DMS53 treated with DMSO at 0.1 percent for 48 hours (cell line): ENCODE measurements around the gene RAPGEF2.

Source experiments
- DNase-seq: peaks from one replicate; lab custom pipeline; 2025; ENCODE audit not compliant: unreplicated experiment; lab: John Stamatoyannopoulos, UW

RAPGEF2 gene

DNA sequence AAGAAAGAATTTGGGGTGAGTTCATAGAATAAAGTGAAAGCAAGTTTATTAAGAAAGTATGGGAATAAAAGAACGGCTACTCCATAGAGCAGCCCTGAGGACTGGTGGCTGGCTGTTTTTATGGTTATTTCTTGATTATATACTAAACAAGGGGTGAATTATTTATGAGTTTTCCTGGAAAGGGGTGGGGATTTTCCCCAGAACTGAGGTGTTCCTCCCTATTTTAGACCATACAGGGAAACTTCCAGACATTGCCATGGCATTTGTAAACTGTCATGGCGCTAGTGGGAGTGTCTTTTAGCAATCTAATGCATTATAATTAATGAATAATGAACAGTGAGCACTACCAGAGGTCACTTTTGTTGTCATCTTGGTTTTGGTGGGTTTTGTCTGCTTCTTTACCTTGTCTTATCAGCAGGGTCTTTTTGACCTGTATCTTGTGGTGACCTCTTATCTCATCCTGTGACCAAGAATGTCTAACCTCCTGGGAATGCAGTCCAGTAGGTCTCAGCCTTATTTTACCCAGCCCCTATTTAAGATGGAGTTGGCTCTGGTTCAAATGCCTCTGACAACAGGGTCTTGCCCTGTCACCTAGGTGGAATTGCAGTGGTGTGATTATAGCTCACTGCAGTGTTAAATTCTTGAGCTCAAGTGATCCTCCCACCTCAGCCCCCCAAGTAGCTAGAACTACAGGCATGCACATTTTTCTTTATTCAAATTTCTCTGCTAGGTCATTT lies 27.1 kb downstream of the RAPGEF2 start:
- DNase-seq = no peak

DNA sequence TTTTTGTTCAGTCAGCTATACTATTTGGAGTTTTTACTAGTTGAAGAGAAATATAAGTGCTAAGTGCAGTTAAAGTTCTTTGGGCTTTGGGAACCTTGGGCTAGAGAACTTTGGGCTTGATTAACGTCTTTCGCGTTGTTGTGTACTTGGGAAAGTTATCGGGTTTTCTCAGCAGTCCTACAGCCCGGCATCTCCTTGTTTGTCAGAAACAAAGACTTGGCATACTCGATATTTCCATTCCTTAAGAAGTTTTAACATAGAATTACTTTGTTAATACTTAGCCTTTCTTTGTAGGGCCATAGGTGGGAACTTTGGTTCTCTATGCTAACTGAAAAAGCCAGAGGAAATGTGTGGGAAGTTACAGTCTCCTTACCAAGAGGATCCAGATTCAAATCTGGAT lies 28.7 kb downstream of the RAPGEF2 start:
- DNase-seq = no peak

DNA sequence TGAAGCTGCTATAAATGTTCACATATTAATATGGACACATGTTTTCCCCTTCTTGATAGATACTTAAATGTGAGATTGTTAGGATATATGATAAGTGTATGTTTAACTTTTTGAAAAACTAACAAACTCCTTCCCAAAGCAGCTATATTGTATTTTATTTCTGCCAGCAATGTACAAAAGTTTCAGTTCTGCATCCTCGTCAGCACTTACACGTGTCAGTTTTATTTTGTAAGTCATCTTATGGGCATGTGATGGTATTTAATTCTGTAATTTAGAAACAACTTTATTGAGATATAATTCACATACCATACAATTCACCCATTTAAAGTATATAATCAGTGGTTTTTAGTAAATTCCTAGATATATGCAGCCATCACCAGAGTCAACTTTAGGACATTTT lies 31.6 kb downstream of the RAPGEF2 start:
- DNase-seq = no peak

DNA sequence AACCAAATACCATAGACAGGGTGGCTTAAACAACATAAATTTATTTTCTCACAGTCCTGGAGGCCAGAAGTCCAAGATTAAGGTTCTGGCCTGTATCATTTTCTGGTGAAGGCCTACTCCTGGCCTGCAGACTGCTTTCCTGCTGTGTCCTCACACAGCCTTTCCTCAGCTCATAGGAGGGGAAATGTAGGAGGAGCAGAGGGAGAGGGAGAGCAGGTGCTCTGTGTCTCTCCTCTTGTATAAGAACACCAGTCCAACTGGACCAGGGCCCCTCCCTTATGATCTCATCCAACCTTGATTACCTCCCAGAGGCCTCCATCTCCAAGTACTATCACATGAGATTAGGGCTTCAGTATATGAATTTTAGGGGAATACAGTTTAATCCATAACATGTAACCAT lies 34.3 kb downstream of the RAPGEF2 start:
- peak; percentile 73 for DNase-seq

DNA sequence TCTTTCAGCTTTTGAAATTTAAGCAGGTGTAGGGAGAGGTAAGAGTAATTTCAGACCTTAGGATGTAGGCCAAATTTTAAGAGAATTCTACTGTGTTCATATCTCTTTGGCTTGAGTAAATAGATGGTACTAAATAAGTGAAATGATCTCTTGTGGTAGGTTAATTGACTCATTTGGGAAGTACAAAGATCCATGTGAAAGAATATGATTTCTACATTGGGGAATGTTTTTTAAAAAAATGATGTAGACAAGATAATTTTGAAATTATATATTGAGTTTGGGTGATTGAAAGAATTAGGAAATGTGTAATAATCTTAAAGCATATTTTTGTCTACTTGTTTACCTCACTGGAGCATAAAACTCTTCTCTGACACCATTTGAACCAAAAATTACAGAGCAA lies 35.6 kb downstream of the RAPGEF2 start:
- DNase-seq = no peak

DNA sequence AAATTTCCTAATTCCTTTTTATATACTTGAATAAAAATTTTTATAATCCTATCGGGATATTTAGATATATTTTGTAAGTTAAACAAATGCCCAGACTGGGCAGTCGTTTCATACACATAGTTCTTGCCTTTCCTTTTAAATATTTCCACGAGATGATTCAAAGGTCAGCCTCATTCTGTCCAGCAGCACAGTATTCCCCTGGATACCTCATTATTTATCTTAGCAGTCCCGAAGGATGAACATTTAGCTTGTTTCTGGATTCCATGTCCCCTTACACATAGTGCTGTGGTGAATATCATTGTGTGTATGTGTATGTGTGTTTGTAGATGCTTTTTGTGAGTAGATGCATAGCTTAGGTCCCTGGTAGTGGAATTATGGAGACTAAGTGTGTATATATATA lies 38.3 kb downstream of the RAPGEF2 start:
- DNase-seq = no peak

DNA sequence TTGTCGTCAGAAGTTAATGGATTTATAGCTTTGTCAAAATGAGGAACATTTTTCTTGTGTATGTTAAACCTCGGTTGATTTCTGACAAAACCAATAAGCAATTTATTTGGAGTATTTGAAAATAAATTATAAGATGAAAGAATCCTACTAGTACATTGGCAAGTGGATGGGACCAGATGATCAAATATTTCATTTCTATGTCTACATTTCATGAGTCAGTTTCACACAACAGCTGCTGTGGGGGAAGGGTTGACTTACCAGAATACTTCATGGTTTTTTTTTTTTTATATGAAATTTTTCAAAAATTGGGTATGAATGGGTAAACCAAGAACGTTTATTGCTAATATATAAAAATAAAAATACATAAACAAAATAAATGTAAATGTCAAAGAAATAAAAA lies 39.4 kb downstream of the RAPGEF2 start:
- DNase-seq = peak; percentile 16

DNA sequence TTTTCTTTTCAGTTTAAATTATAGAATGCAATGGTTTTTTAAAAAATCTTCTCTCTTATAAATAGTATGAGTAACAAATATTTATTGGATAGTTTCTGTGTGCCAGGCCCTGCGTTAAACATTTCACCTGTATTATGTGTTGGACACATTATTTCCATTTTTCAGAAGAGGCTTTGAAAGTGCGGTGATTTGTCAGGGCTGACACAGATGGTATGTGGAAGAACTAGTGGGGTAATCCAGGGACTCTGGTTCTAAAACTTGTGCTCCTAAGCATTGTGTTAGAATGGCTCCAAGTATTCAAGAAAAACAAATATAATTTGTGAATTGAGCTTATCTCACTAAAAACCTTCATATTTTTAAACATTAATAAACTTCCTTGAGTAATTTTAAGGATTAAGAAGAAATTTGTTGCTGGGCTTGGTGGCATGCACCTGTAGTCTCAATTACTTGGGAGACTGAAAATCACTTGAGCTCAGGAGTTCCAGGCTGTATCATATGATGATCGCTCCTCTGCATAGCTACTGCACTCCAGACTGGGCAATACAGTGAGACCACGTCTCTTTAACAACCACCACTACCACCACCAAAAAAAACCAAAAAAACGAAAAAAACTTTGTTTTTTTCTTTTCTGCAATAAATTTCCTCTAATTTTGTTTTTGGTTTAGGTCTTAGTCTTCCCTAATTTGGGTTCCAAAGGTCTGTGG lies 40.0 kb downstream of the RAPGEF2 start:
- no peak for DNase-seq

DNA sequence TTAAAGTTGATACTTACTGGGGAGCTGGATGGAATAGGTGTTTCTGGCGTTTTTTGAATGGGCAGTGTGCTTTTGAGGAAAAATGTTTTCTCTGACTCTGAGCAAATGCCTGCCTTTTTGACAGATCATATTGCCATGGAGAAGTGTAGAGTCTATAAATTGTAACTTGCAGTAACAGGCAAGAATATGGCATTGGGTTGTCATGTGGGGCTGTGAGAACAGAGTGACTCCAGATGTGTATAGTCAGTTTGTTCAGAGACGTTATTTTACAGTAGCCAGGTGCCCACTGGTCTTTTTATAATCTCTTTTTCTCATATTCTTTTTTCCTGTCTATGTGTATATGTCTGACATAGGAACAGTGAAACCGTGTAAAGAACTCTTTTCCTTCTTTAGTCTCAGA lies 40.8 kb downstream of the RAPGEF2 start:
- DNase-seq = no peak

DNA sequence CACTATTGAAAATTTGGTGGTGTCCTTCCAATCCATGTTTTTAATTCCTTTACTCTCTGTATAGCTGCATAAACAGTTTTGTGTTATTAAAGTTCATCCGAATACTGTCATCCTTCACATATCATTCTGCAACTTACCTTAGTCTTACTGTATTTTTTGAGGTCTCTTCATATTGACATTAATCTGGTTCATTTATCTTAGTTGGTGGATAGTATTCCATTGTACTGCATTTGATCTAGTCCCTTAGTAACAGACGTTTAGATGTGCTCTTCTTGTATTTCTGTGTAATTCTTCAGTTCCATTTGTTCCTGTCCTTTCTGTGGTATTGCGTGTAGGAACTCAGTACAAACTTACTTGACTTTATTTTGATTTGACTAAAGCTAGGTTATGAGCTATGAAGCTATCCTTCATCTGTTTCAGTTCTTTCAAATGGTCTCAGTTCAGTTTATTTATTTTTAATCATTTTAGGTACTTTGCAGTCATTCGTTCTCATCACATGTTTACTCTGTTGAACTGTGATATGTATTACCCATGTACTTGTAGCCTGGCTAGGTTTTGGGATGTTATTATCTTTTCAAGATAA lies 41.3 kb downstream of the RAPGEF2 start:
- DNase-seq = no peak

DNA sequence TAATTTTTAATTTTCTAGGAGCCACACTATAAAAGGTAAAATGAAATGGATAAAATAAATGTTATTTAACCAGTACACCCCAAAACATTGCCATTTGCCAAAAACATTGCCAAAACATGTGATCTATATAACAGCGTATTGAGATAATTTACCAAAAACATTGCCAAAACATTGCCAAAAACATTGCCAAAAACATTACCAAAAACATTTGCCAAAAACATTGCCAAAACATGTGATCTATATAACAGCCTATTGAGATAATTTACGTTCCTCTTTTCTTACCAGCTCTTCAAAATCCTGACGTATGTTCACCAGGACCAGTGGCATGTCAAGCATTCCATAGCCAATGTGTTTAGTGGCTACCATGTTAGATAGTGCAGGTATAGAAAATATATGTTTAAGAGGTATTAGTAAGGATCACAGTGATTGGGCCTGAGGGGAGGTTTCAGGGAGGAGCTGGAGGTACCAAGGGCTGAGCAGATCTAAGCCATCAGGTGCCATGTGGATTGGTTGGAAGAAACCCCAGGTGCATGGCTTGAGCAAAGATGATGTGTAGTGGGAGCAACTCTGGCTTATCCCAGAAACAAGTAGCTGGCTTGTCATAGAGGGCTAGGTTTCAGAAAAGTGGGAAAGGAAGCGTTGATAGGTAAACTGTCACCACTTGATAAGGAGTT lies 42.6 kb downstream of the RAPGEF2 start:
- DNase-seq = no peak

DNA sequence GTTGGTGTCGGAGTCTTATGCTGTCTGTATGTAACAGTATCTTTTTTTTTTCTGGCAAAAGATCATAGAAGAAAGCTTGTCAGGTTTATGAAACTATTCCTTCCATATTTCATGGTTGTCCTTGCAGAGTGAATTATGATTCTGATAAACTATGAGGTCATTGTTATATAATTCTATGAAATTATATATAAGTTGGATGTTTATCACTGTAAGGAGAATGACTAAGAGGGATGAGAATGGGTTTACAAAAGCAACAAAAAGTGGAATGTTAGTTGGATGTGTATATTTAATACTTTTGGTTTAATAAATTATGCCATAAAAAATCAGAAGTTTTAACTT lies 43.1 kb downstream of the RAPGEF2 start:
- DNase-seq = no peak

DNA sequence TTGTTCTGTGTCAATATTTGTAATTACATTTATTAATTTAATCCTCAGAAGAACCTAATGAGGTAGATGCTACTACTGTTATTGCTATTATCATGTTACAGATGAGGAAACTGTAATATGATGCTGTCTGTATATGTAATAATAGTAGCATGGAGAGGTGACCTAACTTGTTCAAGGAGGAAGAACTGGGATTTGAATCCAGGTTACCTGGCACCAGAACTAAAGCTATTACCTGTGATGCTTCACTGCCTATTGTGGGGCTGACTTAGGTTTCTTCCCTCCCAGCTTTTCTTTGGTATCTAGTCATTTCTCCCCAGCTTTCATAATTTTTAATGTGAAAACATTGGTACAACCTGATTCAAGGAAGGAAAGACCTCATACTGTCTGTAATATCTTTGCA lies 43.6 kb downstream of the RAPGEF2 start:
- no peak for DNase-seq

DNA sequence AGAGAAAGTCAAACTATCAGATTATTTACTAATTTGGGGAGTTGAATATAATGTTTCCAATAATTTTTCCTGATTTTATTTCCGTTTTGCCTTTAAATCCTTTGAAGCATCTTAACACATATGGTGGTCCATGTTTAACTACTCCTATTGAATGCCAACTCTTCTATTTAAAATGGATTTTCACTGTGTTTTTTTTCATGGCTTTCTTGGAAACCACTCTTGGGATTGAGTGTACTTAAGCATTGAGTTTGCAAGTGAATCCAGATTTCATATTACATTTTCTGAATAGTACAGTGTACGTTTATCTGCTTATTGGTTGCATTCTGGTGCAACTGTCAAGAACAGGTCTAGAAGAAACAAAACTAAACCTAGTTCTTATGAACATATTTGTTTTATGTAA lies 45.6 kb downstream of the RAPGEF2 start:
- no peak for DNase-seq

DNA sequence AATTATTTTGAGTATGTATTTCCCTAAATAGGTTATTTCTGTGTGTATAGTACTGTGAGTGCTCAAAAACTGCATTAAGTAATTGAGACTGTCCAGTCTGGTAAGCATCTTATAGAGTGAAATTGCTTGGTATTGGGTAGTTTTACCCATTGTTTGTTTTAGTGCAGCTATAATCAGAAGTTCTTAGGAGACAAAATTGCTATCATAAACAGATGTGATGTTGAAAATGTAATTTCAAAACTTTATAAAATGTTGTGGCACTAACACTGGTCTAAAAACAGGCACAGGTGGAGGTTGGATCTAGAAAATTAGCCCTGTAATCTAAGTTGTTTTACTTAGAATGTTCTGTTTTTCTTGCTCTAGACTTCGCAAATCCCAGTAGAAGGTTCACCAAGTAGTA lies 46.8 kb downstream of the RAPGEF2 start:
- DNase-seq = no peak

DNA sequence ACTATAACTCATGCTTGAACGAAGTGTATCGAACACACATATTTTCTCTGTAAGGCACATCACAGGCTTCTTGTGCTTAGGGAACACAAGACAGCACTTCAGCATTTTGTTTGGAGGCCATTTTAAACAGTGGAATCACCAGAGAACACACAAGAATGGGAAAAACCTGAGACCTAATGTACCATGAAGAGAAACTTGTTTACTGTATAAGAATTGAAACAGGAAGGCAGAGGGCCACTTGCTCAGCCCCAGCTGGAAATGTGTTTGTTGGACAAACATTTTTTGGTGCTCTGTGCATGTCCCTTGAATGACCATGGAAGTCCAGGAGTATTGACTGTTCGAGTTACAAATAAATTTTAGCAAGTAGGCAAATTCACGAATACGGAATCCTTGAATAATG lies 47.5 kb downstream of the RAPGEF2 start:
- DNase-seq = no peak

DNA sequence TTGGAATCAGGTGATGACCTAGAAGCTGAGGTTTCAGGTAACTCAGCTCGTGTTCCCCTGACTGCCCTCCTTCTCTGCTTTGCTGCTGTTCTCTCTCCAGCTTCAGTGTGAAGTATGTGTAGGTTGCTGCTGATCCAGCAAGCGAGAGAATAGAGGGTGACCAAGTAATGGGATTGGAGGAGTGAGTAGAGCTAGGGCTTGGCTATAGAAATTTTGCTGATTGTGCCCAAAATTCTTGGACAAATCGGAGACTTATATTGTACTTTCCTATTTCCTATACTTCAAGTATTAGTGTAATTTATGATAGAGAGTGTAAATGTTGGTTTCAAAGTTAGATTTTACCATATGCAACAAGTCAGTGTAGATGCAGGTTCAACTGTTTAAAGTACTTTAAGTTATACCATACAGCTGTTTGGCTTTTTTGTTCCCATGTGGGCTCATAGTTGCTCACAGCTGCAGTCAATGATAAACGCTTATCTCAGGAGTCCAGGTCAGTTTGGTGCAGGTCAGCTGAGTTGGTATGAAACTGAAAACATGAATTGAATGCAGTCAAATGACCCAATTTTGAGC lies 48.0 kb downstream of the RAPGEF2 start:
- DNase-seq = no peak

DNA sequence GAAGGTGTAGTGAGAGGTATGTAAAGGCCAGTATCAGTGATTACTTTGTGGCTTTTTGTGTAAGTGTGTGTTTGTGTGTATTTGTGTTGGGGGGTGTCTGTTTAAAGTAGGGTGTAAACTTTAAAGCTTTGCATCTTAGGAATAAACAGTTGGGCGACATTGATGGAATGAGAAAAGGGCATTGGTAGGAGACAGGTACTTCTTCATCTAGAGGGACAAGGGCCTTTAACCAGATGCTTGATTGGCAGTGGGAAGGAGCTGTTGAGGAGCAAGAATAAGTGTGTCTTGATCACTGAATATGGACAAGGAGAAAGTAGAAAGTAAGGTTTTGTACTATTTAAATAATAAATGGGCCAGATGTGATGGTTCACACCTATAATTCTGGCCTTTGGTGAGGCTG lies 48.8 kb downstream of the RAPGEF2 start:
- no peak for DNase-seq

DNA sequence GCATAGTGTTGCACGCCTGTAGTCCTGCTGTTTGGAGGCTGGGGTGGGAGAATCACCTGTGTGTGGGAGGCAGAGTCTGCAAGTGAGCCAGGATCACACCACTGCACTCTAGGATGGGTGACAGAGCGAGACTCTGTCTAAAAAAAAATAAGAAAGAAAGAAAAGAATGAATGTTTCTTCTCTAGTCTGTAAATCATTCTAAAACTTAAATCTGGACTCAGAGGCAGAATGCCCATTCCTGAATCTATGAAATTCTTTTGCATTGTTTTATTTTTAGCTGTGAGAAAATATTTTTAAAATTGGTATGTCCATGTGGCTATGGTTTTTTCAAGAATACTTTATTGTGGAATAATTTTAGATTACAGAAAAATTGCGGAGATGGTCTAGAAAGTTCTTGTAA lies 49.3 kb downstream of the RAPGEF2 start:
- no peak for DNase-seq

DNA sequence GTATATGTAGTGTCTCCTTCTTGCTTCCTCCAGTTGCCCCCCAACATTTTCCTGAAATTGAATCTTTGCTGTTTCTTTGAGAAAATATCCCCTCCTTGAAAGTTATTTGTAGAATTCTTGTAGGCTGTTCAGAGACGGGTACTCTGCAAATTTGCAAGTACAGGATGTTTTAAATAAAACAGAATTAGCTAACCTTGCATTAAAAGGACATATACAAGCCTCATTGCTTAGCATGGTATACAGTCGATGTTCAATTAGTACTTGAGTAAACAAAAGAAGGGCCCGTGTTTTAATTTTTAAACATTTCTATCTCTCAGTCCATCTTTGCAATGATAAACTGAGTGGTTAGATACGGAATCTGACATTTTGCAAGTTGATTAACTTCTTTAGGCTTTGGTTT lies 50.8 kb downstream of the RAPGEF2 start:
- DNase-seq = no peak

DNA sequence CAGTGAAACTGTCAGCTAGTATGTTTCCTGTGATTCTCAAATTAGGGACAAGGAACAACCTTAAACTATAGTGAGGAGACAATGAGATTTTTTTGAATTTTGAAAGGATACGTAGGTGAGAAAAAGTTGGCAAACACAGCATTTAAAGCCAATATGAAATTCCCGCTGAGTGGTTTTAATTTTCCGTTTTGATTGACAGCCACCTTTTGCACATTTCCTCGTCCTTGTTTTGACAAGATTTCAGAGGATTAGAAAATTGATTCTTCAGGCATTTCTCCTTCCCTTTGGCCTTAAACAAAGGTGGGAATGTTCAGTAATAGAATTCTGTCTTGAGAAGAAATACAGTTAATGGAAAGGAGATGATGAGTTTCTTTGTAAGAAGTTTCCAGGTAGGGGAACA lies 52.2 kb downstream of the RAPGEF2 start:
- DNase-seq = no peak
